Endodermal cell (in vitro differentiated cells): ENCODE measurements around the gene IFT57. TPM values are rescaled to one million over a fixed set of nuclear protein-coding genes. Genes with fewer than 3 reads are reported as not detected.

ENCODE experiments used
- DNase-seq: peaks from one replicate; pipeline ENCODE4 v3.0.0-alpha.2; 2017
- H3K27ac ChIP-seq: 2 replicates; pipeline ENCODE4 v1.5.1; 2013; ENCODE audit warnings: mild to moderate bottlenecking, low read depth, low read length, moderate library complexity
- H3K27me3 ChIP-seq: 2 replicates; pipeline ENCODE4 v1.6.1; 2013; ENCODE audit warnings: mild to moderate bottlenecking, low read length, moderate library complexity; ENCODE audit not compliant: insufficient read depth, control insufficient read depth, poor library complexity, severe bottlenecking
- H3K36me3 ChIP-seq: 2 replicates; pipeline ENCODE4 v1.7.0; 2013; ENCODE audit warnings: mild to moderate bottlenecking, low read length, moderate library complexity; ENCODE audit not compliant: control insufficient read depth, insufficient read depth
- H3K4me1 ChIP-seq: one replicate; pipeline ENCODE4 v1.7.0; 2013; ENCODE audit warnings: low read length; ENCODE audit not compliant: control insufficient read depth, insufficient read depth
- H3K4me3 ChIP-seq: 2 replicates; pipeline ENCODE4 v1.5.1; 2013; ENCODE audit warnings: mild to moderate bottlenecking, low read length, moderate library complexity
- H3K9ac ChIP-seq: 2 replicates; pipeline ENCODE4 v1.6.1; 2013; ENCODE audit warnings: mild to moderate bottlenecking, low read length, moderate library complexity; ENCODE audit not compliant: poor library complexity, severe bottlenecking; ENCODE audit errors: extremely low read depth
- H3K9me3 ChIP-seq: 2 replicates; pipeline ENCODE4 v1.6.1; 2013; ENCODE audit warnings: mild to moderate bottlenecking, low read length, moderate library complexity; ENCODE audit not compliant: control insufficient read depth
- H3K27ac Mint-ChIP-seq: 2 replicates; pipeline ENCODE4 v1.8.0; 2020; ENCODE audit warnings: mixed read lengths
- H3K27me3 Mint-ChIP-seq: 2 replicates; pipeline ENCODE4 v1.8.0; 2021; ENCODE audit warnings: mild to moderate bottlenecking, mixed read lengths; ENCODE audit not compliant: insufficient read depth
- H3K36me3 Mint-ChIP-seq: 2 replicates; pipeline ENCODE4 v1.8.0; 2020; ENCODE audit warnings: low read depth, mixed read lengths
- H3K4me1 Mint-ChIP-seq: 2 replicates; pipeline ENCODE4 v1.8.0; 2020; ENCODE audit warnings: mixed read lengths
- H3K4me3 Mint-ChIP-seq: 2 replicates; pipeline ENCODE4 v1.8.0; 2020; ENCODE audit warnings: mild to moderate bottlenecking, moderate library complexity, mixed read lengths
- H3K9me3 Mint-ChIP-seq: 2 replicates; pipeline ENCODE4 v1.8.0; 2020; ENCODE audit warnings: mild to moderate bottlenecking, mixed read lengths
- WGBS, 2 experiments: methylation state at CpG; one replicate each; pipeline versions ENCODE4 v1.1.5 to v1.1.7; 2013; ENCODE audit warnings: missing lambda C conversion rate in 2 of 2, mixed read lengths in 1 of 2; ENCODE audit not compliant: insufficient coverage in 1 of 2, insufficient read length in 1 of 2; 5-methylcytosine and 5-hydroxymethylcytosine counted together
- total RNA-seq, 2 donors: library from RNA; stranded (reverse); fragmentation: NEBNext Ultra II Directional in 1 of 2; extraction: Animal tissue kit (Norgen Biotek cat#: 25700) in 1 of 2; gene quantifications; 2 replicates in 1 of 2; 3 replicates in 1 of 2; pipeline ENCODE4 v1.2.1, GENCODE V29; 2021
- TF ChIP-seq, protein P1 (sequence below): fragments of 200-600 bp; sonication (generic); conservative IDR thresholded peaks from 2 replicates; pipeline ENCODE4 v1.5.0; 2021; ENCODE audit warnings: antibody characterized with exemption, mild to moderate bottlenecking

The IFT57 gene
- total RNA-seq, 2 donors from 2014 or later = 45.5 to 60.5 TPM

GRCh38 chr3:108241721-108242120 lies 19.5 kb upstream of the IFT57 start:
- Mint-ChIP-seq H3K36me3 (no peaks in the 10 kb centered on the region), H3K9me3 (peaks cover 15% of the 10 kb centered on the region), H3K4me3 (no peak overlapping the region), H3K27me3 (no peaks in the 10 kb centered on the region), H3K27ac (peak overlapping the region; percentile 81), H3K4me1 (peaks cover 9% of the 10 kb centered on the region)
- H3K4me3 ChIP-seq = no peak overlapping the region
- H3K27ac ChIP-seq = no peak overlapping the region
- H3K9ac ChIP-seq = no peak overlapping the region
- TF ChIP-seq, protein P1, sequence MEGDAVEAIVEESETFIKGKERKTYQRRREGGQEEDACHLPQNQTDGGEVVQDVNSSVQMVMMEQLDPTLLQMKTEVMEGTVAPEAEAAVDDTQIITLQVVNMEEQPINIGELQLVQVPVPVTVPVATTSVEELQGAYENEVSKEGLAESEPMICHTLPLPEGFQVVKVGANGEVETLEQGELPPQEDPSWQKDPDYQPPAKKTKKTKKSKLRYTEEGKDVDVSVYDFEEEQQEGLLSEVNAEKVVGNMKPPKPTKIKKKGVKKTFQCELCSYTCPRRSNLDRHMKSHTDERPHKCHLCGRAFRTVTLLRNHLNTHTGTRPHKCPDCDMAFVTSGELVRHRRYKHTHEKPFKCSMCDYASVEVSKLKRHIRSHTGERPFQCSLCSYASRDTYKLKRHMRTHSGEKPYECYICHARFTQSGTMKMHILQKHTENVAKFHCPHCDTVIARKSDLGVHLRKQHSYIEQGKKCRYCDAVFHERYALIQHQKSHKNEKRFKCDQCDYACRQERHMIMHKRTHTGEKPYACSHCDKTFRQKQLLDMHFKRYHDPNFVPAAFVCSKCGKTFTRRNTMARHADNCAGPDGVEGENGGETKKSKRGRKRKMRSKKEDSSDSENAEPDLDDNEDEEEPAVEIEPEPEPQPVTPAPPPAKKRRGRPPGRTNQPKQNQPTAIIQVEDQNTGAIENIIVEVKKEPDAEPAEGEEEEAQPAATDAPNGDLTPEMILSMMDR = no peak
- no peaks in the 10 kb centered on the region for H3K27me3 ChIP-seq
- peaks cover 3% of the 10 kb centered on the region for H3K4me1 ChIP-seq
- H3K36me3 ChIP-seq = no peaks in the 10 kb centered on the region
- 88 to 96% methylated on average over 3 to 6 of the region's 6 CpGs for WGBS, 2 experiments
- peak; percentile 54 for DNase-seq
- no peaks in the 10 kb centered on the region for H3K9me3 ChIP-seq

GRCh38 chr3:108241146-108241545 lies 18.9 kb upstream of the IFT57 start:
- Histone ChIP-seq H3K9ac (no peak overlapping the region), H3K36me3 (no peaks in the 10 kb centered on the region), H3K9me3 (no peaks in the 10 kb centered on the region), H3K4me1 (peaks cover 3% of the 10 kb centered on the region), H3K27ac (no peak overlapping the region), H3K27me3 (no peaks in the 10 kb centered on the region), H3K4me3 (no peak overlapping the region)
- Mint-ChIP-seq H3K27me3 (no peaks in the 10 kb centered on the region), H3K4me1 (peaks cover 9% of the 10 kb centered on the region), H3K36me3 (no peaks in the 10 kb centered on the region), H3K27ac (no peak overlapping the region), H3K9me3 (peaks cover 15% of the 10 kb centered on the region), H3K4me3 (no peak overlapping the region)
- TF ChIP-seq, protein P1 = no peak
- 92 to 100% methylated on average over 2 of the region's 2 CpGs for WGBS, 2 experiments
- no peak for DNase-seq

GRCh38 chr3:108239082-108239481 lies 16.9 kb upstream of the IFT57 start:
- H3K9me3 Mint-ChIP-seq = no peaks in the 10 kb centered on the region

More at GRCh38 chr3:108239082-108239481, 16.9 kb upstream of the IFT57 start:
- Histone ChIP-seq H3K36me3 (no peaks in the 10 kb centered on the region), H3K9ac (no peak overlapping the region), H3K27ac (no peak overlapping the region), H3K9me3 (no peaks in the 10 kb centered on the region), H3K4me1 (peaks cover 3% of the 10 kb centered on the region), H3K4me3 (no peak overlapping the region), H3K27me3 (no peaks in the 10 kb centered on the region)
- Mint-ChIP-seq H3K27ac (no peak overlapping the region), H3K4me1 (peaks cover 9% of the 10 kb centered on the region), H3K36me3 (no peaks in the 10 kb centered on the region), H3K27me3 (no peaks in the 10 kb centered on the region), H3K4me3 (no peak overlapping the region)
- no peak for DNase-seq
- 83 to 100% methylated on average over 1 of the region's 1 CpG for WGBS, 2 experiments
- TF ChIP-seq, protein P1 = no peak
